BE2C (cell line): Measurements from ENCODE around the gene DEK.

Source experiments
- DNase-seq: peaks from one replicate; pipeline ENCODE4 v3.0.0-alpha.2; 2020
- H3K27me3 ChIP-seq: fragments of 250-450 bp; sonication (Bioruptor Pico); 2 replicates; pipeline ENCODE4 v1.5.1; 2020; ENCODE audit warnings: mild to moderate bottlenecking
- H3K36me3 ChIP-seq: fragments of 250-450 bp; sonication (Bioruptor Pico); 2 replicates; pipeline ENCODE4 v1.5.1; 2020; ENCODE audit warnings: mild to moderate bottlenecking
- H3K4me1 ChIP-seq: fragments of 250-450 bp; sonication (Bioruptor Pico); 2 replicates; pipeline ENCODE4 v1.5.1; 2020
- H3K4me3 ChIP-seq: 2 replicates; pipeline ENCODE4 v1.5.1; 2011; ENCODE audit warnings: low read depth, low read length
- H3K9me3 ChIP-seq: fragments of 250-450 bp; sonication (Bioruptor Pico); 2 replicates; pipeline ENCODE4 v1.5.1; 2020
- CTCF ChIP-seq: IDR thresholded peaks from 2 replicates; pipeline ENCODE4 v1.5.1; 2012; ENCODE audit warnings: mild to moderate bottlenecking, low read depth, low read length

DEK gene

GRCh38 chr6:18302561-18303439, 38.5 kb upstream of the DEK start:
- peak; percentile 20; the same call in 1 of the 2 replicates for TF ChIP-seq CTCF
- H3K27me3 ChIP-seq: no peaks in the 10 kb centered on the region
- H3K36me3 ChIP-seq: no peaks in the 10 kb centered on the region
- H3K4me1 ChIP-seq: no peaks in the 10 kb centered on the region
- no peak for DNase-seq
- H3K9me3 ChIP-seq: no peaks in the 10 kb centered on the region
- H3K4me3 ChIP-seq: no peak overlapping the region

GRCh38 chr6:18293076-18293904, 29.0 kb upstream of the DEK start:
- H3K4me3 ChIP-seq: no peak overlapping the region
- no peak for DNase-seq
- H3K36me3 ChIP-seq: no peaks in the 10 kb centered on the region
- no peaks in the 10 kb centered on the region for H3K27me3 ChIP-seq
- no peak for TF ChIP-seq CTCF
- no peaks in the 10 kb centered on the region for H3K4me1 ChIP-seq
- no peaks in the 10 kb centered on the region for H3K9me3 ChIP-seq

DNA sequence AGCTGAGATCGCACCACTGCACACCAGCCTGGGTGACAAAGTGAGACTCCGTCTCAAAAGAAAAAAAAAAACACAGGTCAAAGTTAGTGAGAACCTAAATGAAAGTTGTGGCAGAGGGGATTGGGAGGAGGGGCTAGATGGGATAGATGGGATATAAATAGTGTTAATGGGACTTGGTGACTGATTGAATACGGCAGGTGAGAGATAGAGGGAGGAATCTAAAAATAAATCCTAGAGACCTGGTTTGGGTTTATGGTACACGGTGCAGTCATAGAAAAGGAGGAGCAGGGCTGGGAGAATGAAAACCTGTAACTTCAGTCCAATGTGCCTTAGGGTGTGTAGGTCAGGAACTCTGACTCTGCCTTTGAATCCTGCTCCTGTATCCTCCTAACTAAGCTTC, 25.0 kb upstream of the DEK start:
- Histone ChIP-seq H3K36me3 (no peaks in the 10 kb centered on the region), H3K4me3 (no peak overlapping the region), H3K4me1 (no peaks in the 10 kb centered on the region), H3K27me3 (no peaks in the 10 kb centered on the region), H3K9me3 (no peaks in the 10 kb centered on the region)
- no peak for DNase-seq
- no peak for TF ChIP-seq CTCF

- no peak for DNase-seq
- TF ChIP-seq CTCF: no peak
These were observed 19.9 kb upstream of the DEK start for GRCh38 chr6:18284261-18284660.

DNA sequence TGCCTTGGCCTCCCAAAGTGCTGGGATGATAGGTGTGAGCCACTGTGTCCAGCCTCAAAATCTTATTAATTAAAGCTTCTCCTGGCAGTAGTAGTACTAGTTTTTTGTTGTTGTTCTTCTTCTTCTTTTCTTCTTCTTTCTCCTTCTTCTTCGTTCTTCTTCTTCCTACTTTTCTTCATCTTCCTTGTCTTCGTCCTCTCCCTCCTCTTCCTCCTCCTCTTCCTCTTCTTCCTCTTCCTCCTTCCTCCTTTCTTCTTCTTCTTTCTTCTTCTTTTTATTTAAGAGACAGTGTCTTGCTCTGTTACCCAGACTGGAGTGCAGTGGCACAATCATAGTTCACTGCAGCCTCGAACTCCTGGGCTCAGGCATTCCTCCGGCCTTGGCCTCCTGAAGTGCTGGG, 17.2 kb upstream of the DEK start:
- no peaks in the 10 kb centered on the region for H3K9me3 ChIP-seq
- no peak for TF ChIP-seq CTCF
- H3K4me3 ChIP-seq: no peak overlapping the region
- no peaks in the 10 kb centered on the region for H3K36me3 ChIP-seq
- DNase-seq: no peak
- no peaks in the 10 kb centered on the region for H3K4me1 ChIP-seq
- H3K27me3 ChIP-seq: peaks cover 35% of the 10 kb centered on the region

More at GRCh38 chr6:18284261-18284660, 19.9 kb upstream of the DEK start:
- Histone ChIP-seq H3K4me1 (no peaks in the 10 kb centered on the region), H3K27me3 (peaks cover 8% of the 10 kb centered on the region), H3K9me3 (no peaks in the 10 kb centered on the region), H3K36me3 (no peaks in the 10 kb centered on the region), H3K4me3 (no peak overlapping the region)

DNA sequence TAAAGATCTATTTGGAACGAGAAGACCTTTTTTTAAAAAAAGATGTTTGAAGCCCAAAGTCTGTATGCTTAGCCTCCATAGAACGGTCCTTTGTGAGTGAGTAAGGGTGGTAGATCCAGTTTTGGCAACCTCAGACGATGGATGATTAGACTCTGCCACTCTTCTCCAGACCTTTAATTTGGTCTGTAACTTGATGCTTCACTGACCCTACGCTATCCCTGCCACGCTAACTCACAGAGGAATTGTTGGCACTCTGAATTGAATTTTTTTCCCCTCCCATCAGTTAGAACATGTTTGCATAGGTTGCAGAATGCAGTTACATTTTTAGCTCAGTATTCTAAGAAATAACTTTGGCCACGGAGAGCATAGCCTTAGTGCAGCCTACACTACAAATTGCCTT, 15.8 kb upstream of the DEK start:
- H3K36me3 ChIP-seq: no peaks in the 10 kb centered on the region
- DNase-seq: no peak
- H3K4me3 ChIP-seq: no peak overlapping the region
- H3K27me3 ChIP-seq: peaks cover 44% of the 10 kb centered on the region
- no peaks in the 10 kb centered on the region for H3K4me1 ChIP-seq
- H3K9me3 ChIP-seq: no peaks in the 10 kb centered on the region
- TF ChIP-seq CTCF: no peak
